ENCODE data around the gene RAET1G. TPM values are rescaled to one million over a fixed set of nuclear protein-coding genes. Genes with fewer than 3 reads are reported as not detected.

The RAET1G gene
- total and polyA plus RNA-seq, 9 of the 15 experiments (the other 6 are each of a cell fraction or from before 2014, with no cell fraction given): 0.11 TPM; not detected in 8

GRCh38 chr6:149895048-149895590 is 27.8 kb downstream of the RAET1G start:
- H3K27me3 ChIP-seq (ENCODE audit: control insufficient read depth in 2 of 2, insufficient read depth in 2 of 2, low read length in 2 of 2): peaks cover 33 to 59% of the 10 kb centered on the region in 2 experiments
- H3K4me2 ChIP-seq (ENCODE audit: insufficient read depth, low read length): no peak overlapping the region
- intact Hi-C loops (cut with micrococcal nuclease): no loop called here
- 5% methylated on average over 7 of the region's 7 CpGs for WGBS (ENCODE audit: insufficient coverage, low coverage, missing lambda C conversion rate)
- H3K9ac ChIP-seq (ENCODE audit: insufficient read depth in 1 of 2, low read depth in 2 of 2, low read length in 2 of 2): no peak overlapping the region
- DNase-seq (ENCODE audit: extremely low read depth in 1 of 4, low spot score in 3 of 4): peak in 2 of 4 experiments; percentile 5 to 20
- no peak overlapping the region for H3K27ac ChIP-seq (ENCODE audit: extremely low read depth, low read depth, low read length)
- ChIA-PET POLR2A (interaction anchor here (1.4 kb wide), 1 partner anchor 9 kb away, joined by 13 read pairs; no protein-coding TSS in a partner anchor), CTCF (ENCODE audit: low intra/inter-chr PET ratio) (no interaction called here)
- no peak overlapping the region for H2AFZ ChIP-seq (ENCODE audit: low read depth, low read length)
- no peak for FAIRE-seq
- H3K9me1 ChIP-seq (ENCODE audit: control insufficient read depth, insufficient read depth, low read length): no peaks in the 10 kb centered on the region
- no peak overlapping the region for H3K4me3 ChIP-seq
- no TSS peak for BruUV-seq (replicated peaks)
- H3K4me1 ChIP-seq (replicated peaks in 1 of 2; ENCODE audit: control insufficient read depth in 2 of 2, insufficient read depth in 2 of 2, low read length in 2 of 2): no peaks in the 10 kb centered on the region
- peak; percentile 44; the same call in 2 of the 3 replicates for ATAC-seq
- H4K20me1 ChIP-seq (replicated peaks; ENCODE audit: control insufficient read depth, insufficient read depth, low read length): no peaks in the 10 kb centered on the region
- TF ChIP-seq RAD21 (CRISPR knock-in tag; conservative IDR thresholded peaks at IDR 0.05 in 1 of 2, IDR thresholded peaks at IDR 0.05 in 1 of 2): 0 out of 4 replicates have a peak, but pooled peaks of 1 of the 2 experiments have one; percentile 5
- TF ChIP-seq SPI1 (IDR thresholded peaks at IDR 0.05; ENCODE audit: borderline replicate concordance, low read depth, low read length): peak; percentile 7; the same call in 1 of the 2 replicates
- TF ChIP-seq ATF1 (CRISPR knock-in tag; IDR thresholded peaks at IDR 0.05): no peak
- TF ChIP-seq ATF1 (tag; IDR thresholded peaks at IDR 0.05): no peak
- TF ChIP-seq CTCF (IDR thresholded peaks at IDR 0.05 in 2 of 3, conservative IDR thresholded peaks at IDR 0.05 in 1 of 3; ENCODE audit: insufficient read depth in 2 of 3, low read depth in 1 of 3, low read length in 3 of 3): 0 out of 6 replicates have a peak, but pooled peaks of 1 of the 3 experiments have one; percentile 9
- TF ChIP-seq FOXA3 (CRISPR knock-in tag; conservative IDR thresholded peaks at IDR 0.05 in 1 of 2, IDR thresholded peaks at IDR 0.05 in 1 of 2): peak in 1 of 2 experiments; percentile 58; a peak in 1 of 4 replicates
- H3K36me3 ChIP-seq (ENCODE audit: control insufficient read depth, insufficient read depth, low read length): no peaks in the 10 kb centered on the region
- no peaks in the 10 kb centered on the region for H3K79me2 ChIP-seq (ENCODE audit: control insufficient read depth, insufficient read depth, low read length)
- no peaks in the 10 kb centered on the region for H3K9me3 ChIP-seq (replicated peaks; ENCODE audit: control insufficient read depth, insufficient read depth, low read depth, low read length)
- in situ Hi-C loops (cut with MboI): no loop called here
